Bronchial epithelial cell (primary cell): ENCODE measurements around the gene PTRHD1. TPM values are rescaled to one million over a fixed set of nuclear protein-coding genes. Genes with fewer than 3 reads are reported as not detected.

Experiments
- DNase-seq: peaks from one replicate; pipeline ENCODE4 v3.0.0-alpha.2; 2010; ENCODE audit warnings: low read depth
- FAIRE-seq: peaks from 2 replicates; lab custom pipeline; 2011; peaks lifted over from hg19 to GRCh38; lab: Jason Lieb, UNC
- H3K27me3 ChIP-seq: 2 replicates; pipeline ENCODE4 v1.5.1; 2011; ENCODE audit warnings: low read length; ENCODE audit not compliant: control insufficient read depth, insufficient read depth
- H3K36me3 ChIP-seq: 2 replicates; pipeline ENCODE4 v1.5.1; 2011; ENCODE audit warnings: low read length; ENCODE audit not compliant: control insufficient read depth, insufficient read depth
- H3K4me3 ChIP-seq: 2 replicates; pipeline ENCODE4 v1.5.1; 2011; ENCODE audit warnings: mild to moderate bottlenecking, low read depth, low read length, control low read depth
- CTCF ChIP-seq: IDR thresholded peaks from 2 replicates; pipeline ENCODE4 v1.5.1; 2011; ENCODE audit warnings: mild to moderate bottlenecking, moderate library complexity, low read length, control low read depth, inconsistent platforms; ENCODE audit not compliant: insufficient read depth, severe bottlenecking
- total RNA-seq: library from RNA; depleted of rRNA; stranded (reverse); fragments of >200 nt; gene quantifications from 2 replicates; pipeline ENCODE4 v1.2.1, GENCODE V29; 2014

The PTRHD1 gene
- total RNA-seq, 1 donor from 2014 or later, result 11.8 TPM

DNA sequence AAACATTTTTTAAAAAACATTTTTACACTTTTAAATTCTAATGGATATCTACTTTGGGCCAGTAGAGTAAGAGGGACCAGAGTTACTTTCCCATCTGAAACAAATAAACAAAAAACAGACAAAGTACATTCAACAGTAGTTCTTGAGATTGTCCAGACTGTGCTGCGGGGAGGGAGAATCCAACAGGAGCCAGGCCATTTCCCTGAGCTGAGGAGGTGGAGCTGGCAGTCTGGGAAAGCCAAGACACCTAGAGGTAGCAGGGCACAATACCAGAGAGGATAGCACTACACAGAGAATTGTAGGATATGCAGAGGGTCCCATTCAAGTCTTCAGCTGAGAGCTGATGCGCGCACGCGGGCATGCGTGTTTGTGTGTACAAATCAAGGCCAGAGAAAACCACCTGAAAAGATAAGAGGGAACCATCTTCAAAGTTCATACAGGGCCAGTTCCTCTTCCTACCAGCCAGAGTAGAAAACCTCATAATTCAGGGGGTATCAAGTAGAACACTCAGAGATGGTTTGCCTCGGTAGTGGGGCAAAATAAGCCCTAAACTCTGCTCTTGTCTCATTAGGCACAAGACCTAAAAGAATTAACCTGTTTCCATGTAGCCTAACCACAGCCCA, 44.0 kb downstream of the PTRHD1 start:
- FAIRE-seq (no peak), DNase-seq (no peak)
- Histone ChIP-seq H3K4me3 (no peak overlapping the region), H3K36me3 (no peaks in the 10 kb centered on the region), H3K27me3 (no peaks in the 10 kb centered on the region)
- TF ChIP-seq CTCF, result no peak

- Histone ChIP-seq H3K4me3 (no peak overlapping the region), H3K36me3 (no peaks in the 10 kb centered on the region), H3K27me3 (no peaks in the 10 kb centered on the region)
- no peak for DNase-seq
- no peak for TF ChIP-seq CTCF
- no peak for FAIRE-seq
These were observed 45.9 kb downstream of the PTRHD1 start for GRCh38 chr2:24747299-24747698.

GRCh38 chr2:24745825-24746224, 47.4 kb downstream of the PTRHD1 start:
- DNase-seq, result no peak
- FAIRE-seq, result no peak
- TF ChIP-seq CTCF, result no peak
- Histone ChIP-seq H3K36me3 (peaks cover 2% of the 10 kb centered on the region), H3K27me3 (no peaks in the 10 kb centered on the region), H3K4me3 (no peak overlapping the region)

DNA sequence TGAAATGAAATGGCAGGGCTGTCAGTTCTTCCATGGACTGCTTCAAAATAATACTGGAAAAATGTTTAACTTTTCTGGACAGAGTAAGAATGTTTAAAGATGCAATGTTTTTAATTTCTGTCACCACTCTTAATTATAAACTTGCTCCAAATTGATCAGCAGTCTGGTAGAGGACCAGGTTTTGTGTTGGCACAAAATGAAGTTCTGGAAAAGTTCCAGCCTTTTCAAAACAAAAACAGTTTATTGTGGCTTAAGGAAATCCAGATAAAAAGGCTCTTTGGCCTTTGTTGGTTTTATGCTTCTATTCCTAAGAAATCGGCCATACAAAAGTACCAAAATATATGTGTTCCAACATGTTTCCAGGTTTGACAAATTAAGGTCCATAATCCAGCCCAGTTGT, 48.8 kb downstream of the PTRHD1 start:
- peaks cover 2% of the 10 kb centered on the region for H3K36me3 ChIP-seq
- no peak for DNase-seq
- H3K27me3 ChIP-seq, result no peaks in the 10 kb centered on the region
- H3K4me3 ChIP-seq, result no peak overlapping the region
- FAIRE-seq, result no peak
- TF ChIP-seq CTCF, result no peak

DNA sequence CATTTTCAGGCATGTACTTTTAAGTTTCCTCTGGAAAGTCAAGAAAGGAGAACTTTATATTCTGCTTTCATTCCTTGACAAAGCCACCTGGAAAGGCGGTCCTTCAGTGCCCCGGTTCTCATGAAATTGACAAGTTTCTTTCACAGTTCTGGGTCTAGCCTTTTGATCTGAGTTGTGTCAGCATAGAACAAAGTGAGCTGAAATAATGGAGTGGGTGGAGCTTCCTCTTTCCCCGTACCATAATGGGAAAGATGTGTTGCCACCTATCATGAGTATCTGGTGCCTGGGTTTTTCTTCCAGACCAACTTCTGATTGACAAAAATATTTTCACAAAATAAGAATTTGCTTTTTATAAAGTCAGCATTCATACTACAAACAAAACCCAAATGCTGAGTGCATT, 49.3 kb downstream of the PTRHD1 start:
- H3K36me3 ChIP-seq, result peaks cover 2% of the 10 kb centered on the region
- no peak for TF ChIP-seq CTCF
- FAIRE-seq, result no peak
- H3K4me3 ChIP-seq, result no peak overlapping the region
- no peaks in the 10 kb centered on the region for H3K27me3 ChIP-seq
- DNase-seq, result no peak

DNA sequence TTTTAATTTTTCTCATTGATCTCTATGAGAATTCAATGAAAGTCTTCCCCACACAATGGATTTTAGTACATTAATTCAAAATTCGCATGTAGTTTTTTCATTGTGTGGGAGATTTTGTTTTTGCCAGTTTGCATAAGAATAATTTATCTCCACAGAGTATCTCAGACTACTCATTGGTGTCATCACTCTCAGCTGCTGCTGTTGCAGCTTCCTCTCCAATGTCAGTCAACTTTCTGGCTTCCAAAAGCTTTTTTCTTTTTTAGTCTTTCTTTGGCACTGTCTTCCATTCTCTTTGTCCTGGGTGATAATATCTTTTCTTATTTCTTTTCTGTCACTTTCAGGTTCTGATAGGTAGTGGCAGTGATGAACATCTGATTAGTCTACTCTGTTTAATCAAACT, 50.5 kb downstream of the PTRHD1 start:
- no peak for DNase-seq
- no peak for FAIRE-seq
- no peaks in the 10 kb centered on the region for H3K27me3 ChIP-seq
- H3K4me3 ChIP-seq, result no peak overlapping the region
- no peak for TF ChIP-seq CTCF
- H3K36me3 ChIP-seq, result peaks cover 2% of the 10 kb centered on the region
